SU-DHL-6 (cell line): Measurements from ENCODE around the gene COL6A1.

Experiments
- EZH2phosphoT487 ChIP-seq: fragments of 200-600 bp; sonication (generic), shearing (Covaris generic); conservative IDR thresholded peaks from 2 replicates; pipeline ENCODE4 v1.6.1; 2018; ENCODE audit warnings: mild to moderate bottlenecking, antibody characterized with exemption, low read length, moderate library complexity, mixed read lengths
- TF ChIP-seq, protein P1 (sequence below): fragments of 200-600 bp; sonication (generic); IDR thresholded peaks from one replicate; pipeline ENCODE4 v1.5.1; 2017; ENCODE audit warnings: antibody characterized with exemption, mild to moderate bottlenecking, low read length, moderate library complexity; ENCODE audit not compliant: insufficient read depth, poor library complexity, severe bottlenecking

- TF ChIP-seq, protein P1, sequence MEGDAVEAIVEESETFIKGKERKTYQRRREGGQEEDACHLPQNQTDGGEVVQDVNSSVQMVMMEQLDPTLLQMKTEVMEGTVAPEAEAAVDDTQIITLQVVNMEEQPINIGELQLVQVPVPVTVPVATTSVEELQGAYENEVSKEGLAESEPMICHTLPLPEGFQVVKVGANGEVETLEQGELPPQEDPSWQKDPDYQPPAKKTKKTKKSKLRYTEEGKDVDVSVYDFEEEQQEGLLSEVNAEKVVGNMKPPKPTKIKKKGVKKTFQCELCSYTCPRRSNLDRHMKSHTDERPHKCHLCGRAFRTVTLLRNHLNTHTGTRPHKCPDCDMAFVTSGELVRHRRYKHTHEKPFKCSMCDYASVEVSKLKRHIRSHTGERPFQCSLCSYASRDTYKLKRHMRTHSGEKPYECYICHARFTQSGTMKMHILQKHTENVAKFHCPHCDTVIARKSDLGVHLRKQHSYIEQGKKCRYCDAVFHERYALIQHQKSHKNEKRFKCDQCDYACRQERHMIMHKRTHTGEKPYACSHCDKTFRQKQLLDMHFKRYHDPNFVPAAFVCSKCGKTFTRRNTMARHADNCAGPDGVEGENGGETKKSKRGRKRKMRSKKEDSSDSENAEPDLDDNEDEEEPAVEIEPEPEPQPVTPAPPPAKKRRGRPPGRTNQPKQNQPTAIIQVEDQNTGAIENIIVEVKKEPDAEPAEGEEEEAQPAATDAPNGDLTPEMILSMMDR, result no peak
- TF ChIP-seq EZH2phosphoT487, result no peak
Measured at GRCh38 chr21:46021978-46022544, 40.5 kb downstream of the COL6A1 start.
